HUES6 (cell line): ENCODE data around the gene DLX2.

Experiments used
- H3K27ac ChIP-seq: 2 replicates; pipeline ENCODE4 v1.7.0; 2013; ENCODE audit warnings: low read depth, mild to moderate bottlenecking, low read length, inconsistent platforms
- H3K27me3 ChIP-seq: 2 replicates; pipeline ENCODE4 v1.6.1; 2013; ENCODE audit warnings: low read length; ENCODE audit not compliant: control insufficient read depth, insufficient read depth
- H3K36me3 ChIP-seq: 2 replicates; pipeline ENCODE4 v1.6.1; 2013; ENCODE audit warnings: low read length; ENCODE audit not compliant: control insufficient read depth, insufficient read depth
- H3K4me1 ChIP-seq: 2 replicates; pipeline ENCODE4 v1.6.1; 2013; ENCODE audit warnings: low read length; ENCODE audit not compliant: control insufficient read depth, insufficient read depth
- H3K4me3 ChIP-seq: 2 replicates; pipeline ENCODE4 v1.5.1; 2013; ENCODE audit warnings: low read depth, low read length
- H3K9ac ChIP-seq: one replicate; pipeline ENCODE4 v1.6.1; 2013; ENCODE audit warnings: mild to moderate bottlenecking, low read length
- H3K9me3 ChIP-seq: 2 replicates; pipeline ENCODE4 v1.6.1; 2013; ENCODE audit warnings: low read depth, low read length; ENCODE audit not compliant: control insufficient read depth, insufficient read depth

The DLX2 gene

GRCh38 chr2:172098650-172099471 is 3.8 kb downstream of the DLX2 start:
- Histone ChIP-seq H3K27me3 (peaks cover 99% of the 10 kb centered on the region), H3K9me3 (no peaks in the 10 kb centered on the region), H3K27ac (no peak overlapping the region), H3K4me3 (peak overlapping the region; percentile 67), H3K36me3 (no peaks in the 10 kb centered on the region), H3K4me1 (peaks cover 56% of the 10 kb centered on the region), H3K9ac (peak overlapping the region; percentile 24)

- no peaks in the 10 kb centered on the region for H3K9me3 ChIP-seq
- H3K27ac ChIP-seq = no peak overlapping the region
- H3K9ac ChIP-seq = peak overlapping the region; percentile 24
- H3K4me3 ChIP-seq = peak overlapping the region; percentile 23; the same call in 1 of the 2 replicates
- peaks cover 99% of the 10 kb centered on the region for H3K27me3 ChIP-seq
- H3K36me3 ChIP-seq = no peaks in the 10 kb centered on the region
- H3K4me1 ChIP-seq = peaks cover 58% of the 10 kb centered on the region
Observed at GRCh38 chr2:172098287-172098649, 4.4 kb downstream of the DLX2 start.

DNA sequence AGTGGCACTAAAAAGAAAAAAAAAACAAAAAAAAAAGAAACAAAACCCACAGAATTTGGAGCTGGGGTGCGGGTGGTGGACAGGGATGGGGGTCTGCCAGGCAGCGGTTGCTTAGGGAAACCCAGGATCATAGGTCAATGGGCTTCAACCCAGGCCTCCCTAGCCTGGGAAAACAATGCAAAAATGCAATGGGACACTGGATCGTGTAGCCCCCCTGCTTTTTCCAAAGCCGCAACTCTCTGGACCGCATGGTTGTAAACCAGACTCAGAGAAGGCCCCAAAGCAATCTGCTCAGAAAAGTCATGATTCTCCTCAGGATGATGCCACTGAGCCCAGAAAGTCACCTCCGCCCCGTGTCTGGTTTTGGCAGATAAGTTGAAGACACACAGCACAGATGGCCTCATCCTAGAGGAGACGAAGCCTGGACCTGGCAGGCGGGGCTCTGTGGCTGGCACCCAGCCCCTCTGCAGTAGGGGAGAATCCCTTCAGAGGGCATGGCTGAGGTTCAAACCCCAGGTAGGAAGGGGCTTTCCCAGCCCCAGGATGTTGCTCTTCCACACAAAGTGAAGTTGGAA is 5.1 kb downstream of the DLX2 start:
- Histone ChIP-seq H3K27me3 (peaks cover 100% of the 10 kb centered on the region), H3K4me3 (peak overlapping the region; percentile 67; the same call in 1 of the 2 replicates), H3K36me3 (no peaks in the 10 kb centered on the region), H3K27ac (no peak overlapping the region), H3K9me3 (no peaks in the 10 kb centered on the region), H3K4me1 (peaks cover 57% of the 10 kb centered on the region), H3K9ac (peak overlapping the region; percentile 2)

DNA sequence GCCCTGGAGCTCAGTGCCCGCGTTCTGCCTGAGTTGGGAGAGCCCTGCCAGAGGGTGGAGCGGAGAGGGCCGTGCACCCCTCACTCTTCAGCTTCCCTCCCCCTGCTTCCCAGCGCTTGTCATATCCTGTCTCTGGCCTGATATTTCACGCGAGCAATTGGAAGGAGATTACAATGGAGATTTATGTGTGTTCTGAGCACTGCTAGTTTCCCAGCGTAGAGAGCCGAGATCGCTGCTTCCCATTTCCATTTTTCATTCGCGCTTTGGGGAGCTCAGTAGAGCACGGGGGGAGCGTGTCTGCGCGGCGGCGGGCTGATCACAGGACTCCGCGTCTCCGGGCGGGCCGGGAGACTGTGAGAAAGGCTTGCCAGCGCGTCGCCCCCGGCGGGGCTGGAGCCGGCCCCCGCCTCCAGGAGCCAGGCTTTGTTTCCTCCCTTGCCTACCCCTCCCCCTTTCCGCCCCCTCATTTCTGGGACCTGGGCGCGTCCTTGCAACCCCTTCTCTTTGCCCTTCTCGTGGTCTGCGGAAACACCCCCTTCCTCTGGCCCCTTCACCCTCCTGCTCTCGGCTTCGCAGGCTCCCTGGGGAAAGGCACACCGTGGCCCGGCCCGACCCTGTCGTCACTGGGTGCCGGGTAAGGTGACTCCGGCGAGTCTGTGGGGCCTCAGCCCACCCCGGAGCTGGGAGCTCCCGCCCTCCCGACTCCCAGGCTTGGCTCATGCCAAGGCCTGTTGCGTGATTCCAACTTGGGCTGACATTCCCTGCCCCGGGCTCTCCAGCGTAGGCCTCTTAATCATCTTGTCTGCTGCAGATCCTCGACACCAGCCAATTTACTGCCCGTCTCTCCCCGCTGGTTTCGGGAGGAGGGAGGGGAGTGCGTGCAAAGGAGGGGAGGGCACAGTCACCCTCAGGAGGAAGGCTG is 5.8 kb downstream of the DLX2 start:
- Histone ChIP-seq H3K27ac (no peak overlapping the region), H3K27me3 (peaks cover 100% of the 10 kb centered on the region), H3K9ac (peak overlapping the region; percentile 68), H3K9me3 (no peaks in the 10 kb centered on the region), H3K36me3 (no peaks in the 10 kb centered on the region), H3K4me3 (peak overlapping the region; percentile 67), H3K4me1 (peaks cover 55% of the 10 kb centered on the region)

- no peaks in the 10 kb centered on the region for H3K36me3 ChIP-seq
- H3K4me3 ChIP-seq = peak overlapping the region; percentile 67
- peaks cover 48% of the 10 kb centered on the region for H3K4me1 ChIP-seq
- no peaks in the 10 kb centered on the region for H3K9me3 ChIP-seq
- H3K27me3 ChIP-seq = peaks cover 100% of the 10 kb centered on the region
- peak overlapping the region; percentile 68 for H3K9ac ChIP-seq
- H3K27ac ChIP-seq = no peak overlapping the region
Observed at GRCh38 chr2:172095905-172096625, 6.6 kb downstream of the DLX2 start.

DNA sequence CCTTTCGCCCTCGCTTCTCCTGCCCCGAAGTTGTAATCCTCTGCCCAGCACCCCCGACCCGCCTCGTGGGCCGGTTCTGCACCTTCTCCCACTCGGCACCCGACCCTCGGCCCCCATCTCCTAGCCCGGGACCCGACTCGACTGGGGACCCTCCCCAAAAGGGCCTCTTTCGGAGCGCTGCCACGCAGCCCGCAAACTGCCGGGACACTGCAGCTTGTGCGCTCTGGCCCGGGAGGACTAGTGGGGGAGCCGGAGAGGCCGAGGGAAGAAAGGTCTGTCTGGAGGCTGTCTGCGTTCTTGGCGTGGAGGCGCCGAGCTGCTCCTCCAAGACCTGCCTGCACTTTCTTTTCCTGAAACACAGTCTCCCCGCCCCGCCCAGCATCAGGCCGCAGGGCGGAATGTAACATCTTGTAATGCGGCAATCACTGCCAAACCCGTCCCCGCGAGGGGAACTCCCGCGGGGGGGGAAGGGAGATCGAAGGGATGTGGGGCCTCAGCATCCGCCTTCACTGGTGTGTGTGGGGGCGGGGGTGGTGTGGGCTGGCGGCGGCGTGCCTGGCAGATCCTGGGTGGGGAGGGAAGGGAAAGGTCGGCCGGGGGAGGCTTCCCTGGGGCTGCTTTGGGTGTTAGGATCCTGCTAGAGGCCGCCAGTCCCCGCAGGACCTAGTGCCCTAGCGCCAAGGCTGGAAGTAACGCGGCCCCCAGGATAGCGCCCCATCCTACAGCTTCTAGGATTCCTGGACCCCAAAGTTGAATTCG is 7.4 kb downstream of the DLX2 start:
- peaks cover 100% of the 10 kb centered on the region for H3K27me3 ChIP-seq
- peak overlapping the region; percentile 65 for H3K9ac ChIP-seq
- H3K36me3 ChIP-seq = no peaks in the 10 kb centered on the region
- H3K4me1 ChIP-seq = peaks cover 46% of the 10 kb centered on the region
- peak overlapping the region; percentile 67 for H3K4me3 ChIP-seq
- no peak overlapping the region for H3K27ac ChIP-seq
- H3K9me3 ChIP-seq = no peaks in the 10 kb centered on the region

- peaks cover 100% of the 10 kb centered on the region for H3K27me3 ChIP-seq
- H3K36me3 ChIP-seq = no peaks in the 10 kb centered on the region
- H3K4me3 ChIP-seq = peak overlapping the region; percentile 67
- H3K9ac ChIP-seq = peak overlapping the region; percentile 65
- H3K4me1 ChIP-seq = peaks cover 45% of the 10 kb centered on the region
- H3K9me3 ChIP-seq = no peaks in the 10 kb centered on the region
- no peak overlapping the region for H3K27ac ChIP-seq
Observed at GRCh38 chr2:172094294-172095145, 8.2 kb downstream of the DLX2 start.

- peaks cover 100% of the 10 kb centered on the region for H3K27me3 ChIP-seq
- no peak overlapping the region for H3K9ac ChIP-seq
- H3K9me3 ChIP-seq = no peaks in the 10 kb centered on the region
- 0 out of 2 replicates have a peak overlapping the region, but pooled peaks have one; percentile 6 for H3K4me3 ChIP-seq
- H3K27ac ChIP-seq = no peak overlapping the region
- H3K4me1 ChIP-seq = peaks cover 42% of the 10 kb centered on the region
- no peaks in the 10 kb centered on the region for H3K36me3 ChIP-seq
Observed at GRCh38 chr2:172093416-172094293, 9.0 kb downstream of the DLX2 start.
